ES-I3 (cell line): ENCODE measurements around the gene SMPD1.

Experiments used
- H3K36me3 ChIP-seq: 2 replicates; pipeline ENCODE4 v1.6.1; 2013; ENCODE audit warnings: mild to moderate bottlenecking, low read length, control low read depth, moderate library complexity; ENCODE audit not compliant: insufficient read depth
- H3K4me1 ChIP-seq: 2 replicates; pipeline ENCODE4 v1.6.1; 2013; ENCODE audit warnings: mild to moderate bottlenecking, control low read depth, low read length; ENCODE audit not compliant: insufficient read depth
- H3K9ac ChIP-seq: 2 replicates; pipeline ENCODE4 v1.6.1; 2013; ENCODE audit warnings: low read depth, mild to moderate bottlenecking, low read length, moderate library complexity
- H3K9me3 ChIP-seq: 2 replicates; pipeline ENCODE4 v1.6.1; 2013; ENCODE audit warnings: mild to moderate bottlenecking, low read length, moderate library complexity; ENCODE audit not compliant: control insufficient read depth, insufficient read depth

SMPD1 gene

GRCh38 chr11:6400431-6401345, 10.4 kb downstream of the SMPD1 start:
- H3K9ac ChIP-seq = no peak overlapping the region
- H3K36me3 ChIP-seq = no peaks in the 10 kb centered on the region
- no peaks in the 10 kb centered on the region for H3K9me3 ChIP-seq
- H3K4me1 ChIP-seq = peaks cover 6% of the 10 kb centered on the region; the same call in 1 of the 2 replicates

GRCh38 chr11:6401464-6401863, 11.2 kb downstream of the SMPD1 start:
- no peak overlapping the region for H3K9ac ChIP-seq
- no peaks in the 10 kb centered on the region for H3K36me3 ChIP-seq
- peaks cover 6% of the 10 kb centered on the region; the same call in 1 of the 2 replicates for H3K4me1 ChIP-seq
- H3K9me3 ChIP-seq = no peaks in the 10 kb centered on the region

GRCh38 chr11:6402061-6402470, 11.8 kb downstream of the SMPD1 start:
- H3K9me3 ChIP-seq = no peaks in the 10 kb centered on the region
- peaks cover 6% of the 10 kb centered on the region; the same call in 1 of the 2 replicates for H3K4me1 ChIP-seq
- H3K36me3 ChIP-seq = no peaks in the 10 kb centered on the region
- H3K9ac ChIP-seq = no peak overlapping the region

GRCh38 chr11:6402561-6402981, 12.3 kb downstream of the SMPD1 start:
- Histone ChIP-seq H3K9me3 (no peaks in the 10 kb centered on the region), H3K9ac (no peak overlapping the region)

GRCh38 chr11:6403539-6403938, 13.3 kb downstream of the SMPD1 start:
- H3K9me3 ChIP-seq = no peaks in the 10 kb centered on the region
- H3K4me1 ChIP-seq = peaks cover 6% of the 10 kb centered on the region; the same call in 1 of the 2 replicates
- H3K9ac ChIP-seq = no peak overlapping the region
- H3K36me3 ChIP-seq = no peaks in the 10 kb centered on the region

More at GRCh38 chr11:6402561-6402981, 12.3 kb downstream of the SMPD1 start:
- Histone ChIP-seq H3K36me3 (no peaks in the 10 kb centered on the region), H3K4me1 (peaks cover 6% of the 10 kb centered on the region; the same call in 1 of the 2 replicates)

GRCh38 chr11:6404342-6405051, 14.2 kb downstream of the SMPD1 start:
- H3K9ac ChIP-seq = no peak overlapping the region
- H3K4me1 ChIP-seq = peaks cover 6% of the 10 kb centered on the region; the same call in 1 of the 2 replicates
- no peaks in the 10 kb centered on the region for H3K36me3 ChIP-seq
- H3K9me3 ChIP-seq = no peaks in the 10 kb centered on the region

- Histone ChIP-seq H3K4me1 (peaks cover 6% of the 10 kb centered on the region; the same call in 1 of the 2 replicates), H3K9me3 (no peaks in the 10 kb centered on the region), H3K9ac (no peak overlapping the region), H3K36me3 (no peaks in the 10 kb centered on the region)
Observed at GRCh38 chr11:6405052-6405667, 14.9 kb downstream of the SMPD1 start.

- Histone ChIP-seq H3K9me3 (no peaks in the 10 kb centered on the region), H3K9ac (no peak overlapping the region), H3K36me3 (no peaks in the 10 kb centered on the region), H3K4me1 (peaks cover 6% of the 10 kb centered on the region; the same call in 1 of the 2 replicates)
Observed at GRCh38 chr11:6405846-6406245, 15.6 kb downstream of the SMPD1 start.

GRCh38 chr11:6406370-6406769, 16.1 kb downstream of the SMPD1 start:
- Histone ChIP-seq H3K4me1 (peaks cover 6% of the 10 kb centered on the region; the same call in 1 of the 2 replicates), H3K9ac (no peak overlapping the region), H3K36me3 (no peaks in the 10 kb centered on the region), H3K9me3 (no peaks in the 10 kb centered on the region)

GRCh38 chr11:6410695-6411430, 20.6 kb downstream of the SMPD1 start:
- H3K9ac ChIP-seq = no peak overlapping the region
- H3K4me1 ChIP-seq = no peaks in the 10 kb centered on the region
- H3K36me3 ChIP-seq = no peaks in the 10 kb centered on the region
- H3K9me3 ChIP-seq = no peaks in the 10 kb centered on the region

GRCh38 chr11:6411594-6412031, 21.3 kb downstream of the SMPD1 start:
- H3K9ac ChIP-seq = no peak overlapping the region
- no peaks in the 10 kb centered on the region for H3K9me3 ChIP-seq
- H3K4me1 ChIP-seq = no peaks in the 10 kb centered on the region
- no peaks in the 10 kb centered on the region for H3K36me3 ChIP-seq

- Histone ChIP-seq H3K9ac (no peak overlapping the region), H3K36me3 (no peaks in the 10 kb centered on the region), H3K9me3 (no peaks in the 10 kb centered on the region), H3K4me1 (0 out of 2 replicates have a peak, but pooled peaks cover 4% of the 10 kb centered on the region)
Observed at GRCh38 chr11:6413791-6414201, 23.5 kb downstream of the SMPD1 start.

GRCh38 chr11:6414874-6415328, 24.6 kb downstream of the SMPD1 start:
- no peak overlapping the region for H3K9ac ChIP-seq

More at GRCh38 chr11:6414874-6415328, 24.6 kb downstream of the SMPD1 start:
- H3K36me3 ChIP-seq = no peaks in the 10 kb centered on the region
- no peaks in the 10 kb centered on the region for H3K9me3 ChIP-seq
- 0 out of 2 replicates have a peak, but pooled peaks cover 7% of the 10 kb centered on the region for H3K4me1 ChIP-seq
